ENCODE data around the gene SLC10A7.

SLC10A7 gene

DNA sequence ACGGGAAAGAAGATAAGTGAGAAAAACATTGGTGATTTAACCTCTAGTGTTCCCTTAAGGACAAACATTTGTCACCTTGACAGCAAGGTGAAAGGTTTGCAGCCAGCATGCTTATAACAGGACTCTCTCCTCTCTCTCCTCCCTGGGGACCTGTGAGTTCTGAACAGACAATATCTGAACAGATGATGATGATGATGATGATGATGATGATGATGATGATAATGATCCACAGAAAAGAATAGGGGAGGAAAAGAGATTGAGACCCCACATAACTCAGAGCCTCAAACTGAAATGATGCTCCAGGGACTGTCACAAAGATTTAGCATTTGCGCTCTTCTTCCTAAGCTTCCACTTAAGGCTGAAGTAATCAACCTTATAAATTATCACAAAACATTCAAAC, 103.9 kb downstream of the SLC10A7 start:
- H3K27ac ChIP-seq (ENCODE audit: low read depth, low read length, poor library complexity, severe bottlenecking) = no peak overlapping the region
- H3K9me3 ChIP-seq (ENCODE audit: low read length) = no peaks in the 10 kb centered on the region
- H2AFZ ChIP-seq (ENCODE audit: low read length) = no peak overlapping the region
- no peak overlapping the region for H3K4me2 ChIP-seq (ENCODE audit: low read length)
- no peaks in the 10 kb centered on the region for H3K79me2 ChIP-seq (ENCODE audit: insufficient read depth, low read length)
- H3K27me3 ChIP-seq (ENCODE audit: insufficient read depth, low read length) = no peaks in the 10 kb centered on the region
- no peaks in the 10 kb centered on the region for H4K20me1 ChIP-seq (ENCODE audit: insufficient read depth, low read length)
- H3K9ac ChIP-seq (ENCODE audit: low read length) = no peak overlapping the region
- no peaks in the 10 kb centered on the region for H3K36me3 ChIP-seq (ENCODE audit: insufficient read depth, low read length)
- H3K4me3 ChIP-seq (ENCODE audit: low read depth, low read length, poor library complexity, severe bottlenecking) = no peak overlapping the region
- H3F3A ChIP-seq (ENCODE audit: insufficient read depth, low read length) = 0 out of 2 replicates have a peak, but pooled peaks cover 3% of the 10 kb centered on the region
- no peaks in the 10 kb centered on the region for H3K4me1 ChIP-seq (ENCODE audit: insufficient read depth, low read length, severe bottlenecking)
- no peak for TF ChIP-seq EZH2 (IDR thresholded peaks at IDR 0.05; ENCODE audit: borderline replicate concordance, low read length)
- TF ChIP-seq, protein P1, sequence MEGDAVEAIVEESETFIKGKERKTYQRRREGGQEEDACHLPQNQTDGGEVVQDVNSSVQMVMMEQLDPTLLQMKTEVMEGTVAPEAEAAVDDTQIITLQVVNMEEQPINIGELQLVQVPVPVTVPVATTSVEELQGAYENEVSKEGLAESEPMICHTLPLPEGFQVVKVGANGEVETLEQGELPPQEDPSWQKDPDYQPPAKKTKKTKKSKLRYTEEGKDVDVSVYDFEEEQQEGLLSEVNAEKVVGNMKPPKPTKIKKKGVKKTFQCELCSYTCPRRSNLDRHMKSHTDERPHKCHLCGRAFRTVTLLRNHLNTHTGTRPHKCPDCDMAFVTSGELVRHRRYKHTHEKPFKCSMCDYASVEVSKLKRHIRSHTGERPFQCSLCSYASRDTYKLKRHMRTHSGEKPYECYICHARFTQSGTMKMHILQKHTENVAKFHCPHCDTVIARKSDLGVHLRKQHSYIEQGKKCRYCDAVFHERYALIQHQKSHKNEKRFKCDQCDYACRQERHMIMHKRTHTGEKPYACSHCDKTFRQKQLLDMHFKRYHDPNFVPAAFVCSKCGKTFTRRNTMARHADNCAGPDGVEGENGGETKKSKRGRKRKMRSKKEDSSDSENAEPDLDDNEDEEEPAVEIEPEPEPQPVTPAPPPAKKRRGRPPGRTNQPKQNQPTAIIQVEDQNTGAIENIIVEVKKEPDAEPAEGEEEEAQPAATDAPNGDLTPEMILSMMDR (IDR thresholded peaks at IDR 0.05; ENCODE audit: low read length) = no peak
- no peaks in the 10 kb centered on the region for H3K9me2 ChIP-seq (ENCODE audit: low read depth, low read length)

DNA sequence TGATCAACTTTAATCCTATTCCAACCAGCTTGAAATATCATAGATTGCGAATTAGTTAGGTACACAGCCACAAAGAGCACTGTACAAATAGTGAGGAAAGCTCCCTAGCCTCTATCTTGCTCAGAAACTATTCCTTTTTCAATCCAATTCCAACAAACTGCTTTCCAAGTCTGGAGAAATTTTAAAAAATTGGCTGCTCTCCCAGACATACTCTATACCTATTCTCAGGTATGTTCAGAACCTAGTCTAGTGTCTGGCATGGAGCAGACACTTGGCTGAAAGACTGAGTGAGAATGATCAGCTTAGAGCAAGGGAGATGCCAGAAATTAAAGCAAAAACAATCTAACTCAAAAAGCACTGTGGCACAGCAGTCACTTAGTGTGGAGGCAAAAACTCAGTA, 105.9 kb downstream of the SLC10A7 start:
- H3K9ac ChIP-seq (ENCODE audit: low read length) = no peak overlapping the region
- H3K9me2 ChIP-seq (ENCODE audit: low read depth, low read length) = no peaks in the 10 kb centered on the region
- no peaks in the 10 kb centered on the region for H3K36me3 ChIP-seq (ENCODE audit: insufficient read depth, low read length)
- H3F3A ChIP-seq (ENCODE audit: insufficient read depth, low read length) = 0 out of 2 replicates have a peak, but pooled peaks cover 3% of the 10 kb centered on the region
- no peak overlapping the region for H3K4me3 ChIP-seq (ENCODE audit: low read depth, low read length, poor library complexity, severe bottlenecking)
- H2AFZ ChIP-seq (ENCODE audit: low read length) = no peak overlapping the region
- H3K79me2 ChIP-seq (ENCODE audit: insufficient read depth, low read length) = no peaks in the 10 kb centered on the region
- no peaks in the 10 kb centered on the region for H4K20me1 ChIP-seq (ENCODE audit: insufficient read depth, low read length)
- H3K27me3 ChIP-seq (ENCODE audit: insufficient read depth, low read length) = no peaks in the 10 kb centered on the region
- no peaks in the 10 kb centered on the region for H3K9me3 ChIP-seq (ENCODE audit: low read length)
- TF ChIP-seq, protein P1 (IDR thresholded peaks at IDR 0.05; ENCODE audit: low read length) = no peak
- no peak for TF ChIP-seq EZH2 (IDR thresholded peaks at IDR 0.05; ENCODE audit: borderline replicate concordance, low read length)
- H3K27ac ChIP-seq (ENCODE audit: low read depth, low read length, poor library complexity, severe bottlenecking) = no peak overlapping the region
- no peaks in the 10 kb centered on the region for H3K4me1 ChIP-seq (ENCODE audit: insufficient read depth, low read length, severe bottlenecking)
- H3K4me2 ChIP-seq (ENCODE audit: low read length) = no peak overlapping the region

DNA sequence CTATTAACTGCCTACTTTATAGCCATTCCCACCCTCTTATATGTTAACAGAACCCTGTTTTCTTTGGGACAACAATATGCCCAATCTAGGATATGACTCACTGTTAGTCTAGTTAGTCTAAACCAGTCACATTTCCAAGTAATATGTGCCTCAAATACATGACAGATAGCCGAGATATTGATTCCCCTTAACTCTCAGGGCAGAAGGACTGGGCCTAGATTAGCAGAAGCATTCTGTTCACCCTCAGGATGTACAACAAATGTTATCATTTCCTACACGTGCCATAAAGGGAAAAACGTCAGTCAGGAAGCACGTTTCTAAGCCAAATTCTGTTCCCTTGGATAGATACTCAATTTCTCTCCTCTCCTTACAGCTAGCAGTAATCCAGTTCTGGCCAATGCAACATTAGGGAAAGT, 114.1 kb downstream of the SLC10A7 start:
- H2AFZ ChIP-seq (ENCODE audit: low read length) = no peak overlapping the region
- no peak overlapping the region for H3K9ac ChIP-seq (ENCODE audit: low read length)
- no peak overlapping the region for H3K4me3 ChIP-seq (ENCODE audit: low read depth, low read length, poor library complexity, severe bottlenecking)
- no peaks in the 10 kb centered on the region for H4K20me1 ChIP-seq (ENCODE audit: insufficient read depth, low read length)
- no peaks in the 10 kb centered on the region for H3K79me2 ChIP-seq (ENCODE audit: insufficient read depth, low read length)
- H3K4me1 ChIP-seq (ENCODE audit: insufficient read depth, low read length, severe bottlenecking) = no peaks in the 10 kb centered on the region
- no peaks in the 10 kb centered on the region for H3K36me3 ChIP-seq (ENCODE audit: insufficient read depth, low read length)
- no peak overlapping the region for H3K4me2 ChIP-seq (ENCODE audit: low read length)
- TF ChIP-seq EZH2 (IDR thresholded peaks at IDR 0.05; ENCODE audit: borderline replicate concordance, low read length) = no peak
- TF ChIP-seq, protein P1 (IDR thresholded peaks at IDR 0.05; ENCODE audit: low read length) = no peak
- H3K27ac ChIP-seq (ENCODE audit: low read depth, low read length, poor library complexity, severe bottlenecking) = no peak overlapping the region
- H3K9me3 ChIP-seq (ENCODE audit: low read length) = no peaks in the 10 kb centered on the region
- H3F3A ChIP-seq (ENCODE audit: insufficient read depth, low read length) = no peaks in the 10 kb centered on the region
- no peaks in the 10 kb centered on the region for H3K9me2 ChIP-seq (ENCODE audit: low read depth, low read length)
- H3K27me3 ChIP-seq (ENCODE audit: insufficient read depth, low read length) = no peaks in the 10 kb centered on the region

Data from OCI-LY1 (cell line).